GM12872 (cell line): ENCODE measurements around the gene DENND2A.

Source experiments
- TF ChIP-seq, protein P1 (sequence below): IDR thresholded peaks from 3 replicates; pipeline ENCODE4 v1.5.1; 2011; ENCODE audit warnings: low read depth, mild to moderate bottlenecking, low read length, moderate library complexity; ENCODE audit not compliant: insufficient read depth

Gene DENND2A

DNA sequence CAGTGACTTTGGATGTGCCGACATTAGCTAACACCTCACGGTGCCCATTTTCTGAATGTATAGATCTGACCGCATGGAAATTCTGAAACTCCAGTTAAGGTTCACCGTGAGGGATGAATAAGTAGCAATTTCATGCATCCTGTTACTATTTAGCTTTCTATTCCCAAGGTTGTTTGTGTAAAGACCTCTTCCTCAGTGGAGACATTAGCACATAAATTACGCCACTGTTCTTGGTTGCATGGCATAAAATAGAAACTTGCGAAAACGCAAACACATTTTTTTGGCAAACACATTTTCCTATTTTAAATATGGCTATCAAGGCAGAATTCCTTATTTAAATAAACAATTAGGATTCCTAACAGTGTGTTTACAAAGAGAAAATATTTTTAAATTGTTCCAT, 36.5 kb downstream of the DENND2A start:
- TF ChIP-seq, protein P1, sequence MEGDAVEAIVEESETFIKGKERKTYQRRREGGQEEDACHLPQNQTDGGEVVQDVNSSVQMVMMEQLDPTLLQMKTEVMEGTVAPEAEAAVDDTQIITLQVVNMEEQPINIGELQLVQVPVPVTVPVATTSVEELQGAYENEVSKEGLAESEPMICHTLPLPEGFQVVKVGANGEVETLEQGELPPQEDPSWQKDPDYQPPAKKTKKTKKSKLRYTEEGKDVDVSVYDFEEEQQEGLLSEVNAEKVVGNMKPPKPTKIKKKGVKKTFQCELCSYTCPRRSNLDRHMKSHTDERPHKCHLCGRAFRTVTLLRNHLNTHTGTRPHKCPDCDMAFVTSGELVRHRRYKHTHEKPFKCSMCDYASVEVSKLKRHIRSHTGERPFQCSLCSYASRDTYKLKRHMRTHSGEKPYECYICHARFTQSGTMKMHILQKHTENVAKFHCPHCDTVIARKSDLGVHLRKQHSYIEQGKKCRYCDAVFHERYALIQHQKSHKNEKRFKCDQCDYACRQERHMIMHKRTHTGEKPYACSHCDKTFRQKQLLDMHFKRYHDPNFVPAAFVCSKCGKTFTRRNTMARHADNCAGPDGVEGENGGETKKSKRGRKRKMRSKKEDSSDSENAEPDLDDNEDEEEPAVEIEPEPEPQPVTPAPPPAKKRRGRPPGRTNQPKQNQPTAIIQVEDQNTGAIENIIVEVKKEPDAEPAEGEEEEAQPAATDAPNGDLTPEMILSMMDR = no peak

DNA sequence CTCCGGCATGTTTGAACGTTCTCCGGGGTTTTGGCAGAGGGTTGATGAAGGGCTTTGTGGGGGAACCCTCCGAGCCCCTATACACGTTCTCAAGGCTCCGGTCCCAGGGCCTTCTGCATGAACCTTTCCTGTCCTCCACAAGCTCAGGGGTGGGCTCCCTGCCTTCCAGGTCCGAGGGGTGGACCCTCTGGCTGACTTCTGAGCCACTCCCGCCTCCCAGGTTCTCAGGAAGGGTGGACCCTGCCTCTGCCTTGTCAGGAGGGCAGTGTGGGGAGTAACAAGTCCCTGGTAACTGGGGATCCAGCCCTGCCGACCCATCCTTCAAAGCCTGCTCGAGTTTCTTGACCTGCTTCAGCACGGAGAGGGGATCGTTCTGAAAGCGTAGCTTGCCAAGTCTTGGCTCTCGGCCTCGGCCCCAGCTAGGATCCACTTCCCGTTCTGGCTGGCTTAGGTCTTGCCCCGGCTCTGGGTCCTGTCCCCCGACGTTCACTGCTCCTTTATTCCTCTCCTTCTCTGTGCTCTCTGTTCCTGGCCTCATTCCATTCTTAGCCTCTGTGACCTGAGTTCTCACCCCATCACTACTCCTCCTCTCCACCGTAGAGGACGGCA, 38.9 kb downstream of the DENND2A start:
- TF ChIP-seq, protein P1 = no peak

DNA sequence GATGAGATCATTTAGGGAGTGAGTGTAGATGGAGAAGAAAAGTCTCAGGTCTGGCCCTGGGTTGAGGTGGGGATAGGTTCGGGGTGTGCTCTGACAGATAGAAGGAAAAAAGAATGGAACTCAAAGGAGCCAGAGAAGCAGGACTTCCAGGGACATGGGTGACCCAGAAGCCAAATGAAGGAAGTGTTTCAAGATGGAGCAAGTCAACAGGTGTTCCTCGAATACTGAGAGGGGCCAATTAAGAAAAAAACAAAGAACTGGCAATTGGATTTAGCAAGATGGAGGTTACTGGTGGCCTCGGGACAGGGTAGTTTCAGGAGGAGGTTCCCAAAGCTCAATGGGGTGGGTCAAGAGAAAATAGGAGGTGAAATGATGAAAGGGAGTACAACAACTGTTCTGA, 40.3 kb downstream of the DENND2A start:
- TF ChIP-seq, protein P1 = no peak

DNA sequence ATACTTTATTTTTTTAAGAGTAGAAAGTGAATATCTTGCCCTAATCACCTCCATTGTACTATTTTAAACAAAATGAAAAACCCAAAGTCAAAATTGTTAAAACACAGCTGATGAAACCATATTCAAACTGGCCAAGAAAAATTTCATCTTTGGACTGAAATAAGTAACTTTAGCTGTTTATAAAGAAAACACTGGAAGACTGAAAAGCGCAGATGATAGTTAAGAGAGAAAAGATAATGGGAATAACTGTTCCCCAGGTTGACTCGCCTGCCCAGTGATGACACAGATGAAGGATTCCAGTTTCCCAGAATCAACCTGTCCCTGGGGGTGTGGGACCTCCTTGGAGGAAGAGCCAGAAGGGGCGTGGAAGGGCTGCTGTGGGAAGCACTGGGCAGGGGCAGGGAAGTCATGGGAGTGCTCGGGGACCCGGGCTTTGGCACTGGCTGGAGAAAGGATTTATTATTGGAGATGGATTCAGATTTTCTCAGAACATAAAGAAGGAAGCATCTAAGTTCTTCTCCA, 43.1 kb downstream of the DENND2A start:
- TF ChIP-seq, protein P1 = no peak

DNA sequence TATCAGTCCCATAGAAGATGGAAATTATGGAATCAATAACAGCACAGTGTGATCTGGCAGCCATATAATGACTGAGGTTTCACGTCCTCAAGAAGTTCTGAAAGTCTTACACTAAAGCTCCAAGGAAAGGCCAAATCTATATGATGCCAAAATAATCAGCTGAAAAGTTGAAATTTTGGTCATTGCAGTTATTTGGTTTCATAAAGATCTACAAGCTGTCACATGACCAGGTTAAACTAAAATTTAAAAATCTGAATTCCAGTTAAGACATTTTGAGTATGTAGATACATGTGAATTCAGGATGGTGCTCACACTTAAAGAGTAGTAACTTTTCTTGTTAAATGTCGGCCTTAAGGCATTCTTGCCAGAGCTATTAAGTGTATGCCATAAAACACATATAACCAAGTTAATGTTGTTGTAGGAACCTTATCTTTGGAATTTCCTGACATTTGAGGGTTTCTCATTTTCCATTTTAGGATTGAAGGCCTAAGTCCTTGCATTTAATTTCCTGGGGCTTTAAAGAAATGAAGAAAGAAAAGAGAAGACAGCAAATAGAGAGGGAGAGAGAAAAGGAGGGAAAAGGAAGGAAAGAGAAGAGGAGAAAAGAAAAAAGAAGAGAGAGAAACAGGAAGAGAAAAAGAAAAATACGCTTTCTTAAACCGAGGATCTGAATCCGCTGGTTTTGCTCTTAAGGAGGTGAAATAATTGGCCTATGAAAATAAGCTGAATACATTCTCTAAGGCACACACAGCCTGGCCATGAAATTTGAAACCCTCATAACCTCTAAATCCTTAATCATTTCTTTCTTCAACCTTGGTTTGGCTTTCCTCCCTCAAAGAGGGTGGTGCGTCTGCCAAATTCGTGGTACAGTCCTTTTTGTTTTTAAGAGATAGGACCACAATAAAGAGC, 43.8 kb downstream of the DENND2A start:
- TF ChIP-seq, protein P1 = no peak

DNA sequence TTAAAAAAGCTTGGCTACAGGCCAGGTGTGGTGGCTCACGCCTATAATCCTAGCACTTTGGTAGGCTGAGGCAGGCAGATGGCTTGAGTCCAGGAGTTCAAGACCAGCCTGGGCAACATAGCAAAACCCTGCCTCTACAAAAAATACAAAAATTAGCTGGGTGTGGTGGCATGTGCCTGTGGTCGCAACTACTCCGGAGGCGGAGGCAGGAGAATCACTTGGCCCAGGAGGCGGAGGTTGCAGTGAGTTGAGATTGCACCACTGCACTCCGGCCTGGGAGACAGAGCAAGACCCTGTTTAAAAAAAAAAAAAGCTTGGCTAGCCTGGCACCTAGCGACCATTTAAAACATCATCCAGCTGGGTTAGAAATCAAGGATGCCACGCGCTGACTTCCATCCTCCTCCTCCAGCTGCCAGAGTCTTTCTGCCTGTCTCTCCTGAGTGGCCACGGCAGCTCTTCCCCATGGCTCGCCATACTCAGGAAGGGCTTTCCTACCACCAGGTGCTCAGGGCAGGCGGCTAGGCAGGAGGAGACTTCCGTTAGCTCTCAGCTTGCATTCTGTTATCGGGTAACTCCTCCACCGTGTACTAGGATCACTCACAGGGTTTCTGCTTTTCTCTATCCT, 45.0 kb downstream of the DENND2A start:
- TF ChIP-seq, protein P1 = no peak

DNA sequence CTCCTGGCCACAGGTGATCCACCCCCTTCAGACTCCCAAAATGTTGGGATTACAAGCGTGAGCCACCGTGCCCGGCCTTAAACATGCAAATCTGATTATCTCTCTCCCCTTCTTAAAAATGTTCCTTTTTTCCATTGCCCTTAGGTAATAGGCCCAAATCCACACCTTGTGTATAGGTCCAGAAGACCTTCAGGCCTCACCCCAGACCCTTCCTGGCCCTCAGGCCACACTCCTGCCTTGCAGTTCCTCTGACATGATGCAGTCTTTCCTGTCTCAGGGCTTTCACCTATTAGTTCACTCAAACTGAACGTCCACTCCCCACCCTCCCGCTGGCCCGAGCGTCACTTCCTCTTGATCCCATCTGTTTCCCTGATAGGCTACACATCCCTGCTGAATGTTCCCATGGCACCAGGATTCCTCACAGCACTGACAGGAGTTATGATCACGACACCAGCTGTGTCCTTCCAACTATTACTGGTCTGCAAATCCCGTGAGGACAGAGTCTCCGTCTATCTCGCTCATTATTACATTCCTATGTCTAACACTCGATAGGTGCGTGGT, 46.4 kb downstream of the DENND2A start:
- TF ChIP-seq, protein P1 = no peak
